Uterus (tissue), 2 donors: ENCODE data around the gene NDUFA11.

Experiments
- POLR2A ChIP-seq, 2 donors: fragments of 450-650 bp; IDR thresholded peaks; one replicate each; pipeline ENCODE4 v1.6.1; 2016; ENCODE audit warnings: antibody characterized with exemption in 2 of 2, mild to moderate bottlenecking in 1 of 2, moderate library complexity in 1 of 2
- TF ChIP-seq, protein P1 (sequence below), 4 experiments: fragments of 200-600 bp in 2 of 4; fragments of 450-650 bp in 2 of 4; sonication (generic) in 2 of 4; IDR thresholded peaks; one replicate each; pipeline ENCODE4 v1.5.1; 2016 to 2019; ENCODE audit warnings: antibody characterized with exemption in 4 of 4, mild to moderate bottlenecking in 2 of 4, moderate library complexity in 1 of 4

DNA sequence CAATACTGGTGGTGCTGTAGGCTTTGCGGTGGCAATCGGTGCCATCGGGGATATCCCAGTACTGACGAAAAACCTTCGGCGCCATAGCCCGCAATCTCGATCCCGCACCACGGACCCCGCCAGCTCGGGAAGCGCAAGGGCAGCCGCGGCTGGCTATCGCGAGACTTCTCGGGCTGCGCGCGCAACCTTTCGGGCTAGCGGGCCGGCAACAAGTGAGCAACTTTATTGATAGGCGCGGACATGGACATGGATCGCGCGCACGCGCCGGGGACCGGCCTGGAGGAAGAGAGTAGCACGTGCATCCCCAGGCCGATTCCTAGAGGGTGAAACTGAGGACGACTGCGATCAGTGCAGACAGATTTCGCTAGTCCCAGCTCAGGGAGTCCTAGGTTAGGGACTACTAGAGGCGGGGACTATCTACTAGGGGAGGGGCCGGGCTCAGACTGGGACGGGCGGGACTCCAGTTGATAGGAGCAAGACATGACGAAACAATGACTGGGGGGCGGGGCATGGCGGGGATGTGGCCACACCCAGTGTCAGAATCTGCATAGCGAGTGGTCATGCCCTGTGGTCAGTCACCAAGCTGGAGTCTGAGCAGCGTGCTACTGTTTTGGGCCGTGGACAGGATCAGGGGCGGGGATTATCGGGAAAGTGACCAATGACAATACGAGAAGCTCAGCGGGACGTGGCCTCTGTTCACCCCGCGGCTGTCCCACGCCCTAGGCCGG is at the start of gene NDUFA11:
- TF ChIP-seq, protein P1, sequence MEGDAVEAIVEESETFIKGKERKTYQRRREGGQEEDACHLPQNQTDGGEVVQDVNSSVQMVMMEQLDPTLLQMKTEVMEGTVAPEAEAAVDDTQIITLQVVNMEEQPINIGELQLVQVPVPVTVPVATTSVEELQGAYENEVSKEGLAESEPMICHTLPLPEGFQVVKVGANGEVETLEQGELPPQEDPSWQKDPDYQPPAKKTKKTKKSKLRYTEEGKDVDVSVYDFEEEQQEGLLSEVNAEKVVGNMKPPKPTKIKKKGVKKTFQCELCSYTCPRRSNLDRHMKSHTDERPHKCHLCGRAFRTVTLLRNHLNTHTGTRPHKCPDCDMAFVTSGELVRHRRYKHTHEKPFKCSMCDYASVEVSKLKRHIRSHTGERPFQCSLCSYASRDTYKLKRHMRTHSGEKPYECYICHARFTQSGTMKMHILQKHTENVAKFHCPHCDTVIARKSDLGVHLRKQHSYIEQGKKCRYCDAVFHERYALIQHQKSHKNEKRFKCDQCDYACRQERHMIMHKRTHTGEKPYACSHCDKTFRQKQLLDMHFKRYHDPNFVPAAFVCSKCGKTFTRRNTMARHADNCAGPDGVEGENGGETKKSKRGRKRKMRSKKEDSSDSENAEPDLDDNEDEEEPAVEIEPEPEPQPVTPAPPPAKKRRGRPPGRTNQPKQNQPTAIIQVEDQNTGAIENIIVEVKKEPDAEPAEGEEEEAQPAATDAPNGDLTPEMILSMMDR (IDR thresholded peaks at IDR 0.05), result peak in 1 of 4 experiments; percentile 21
- peak; percentile 55 to 77 for TF ChIP-seq POLR2A (IDR thresholded peaks at IDR 0.05)
